Stomach (tissue), 9 donors: ENCODE results near the gene BEST1. TPM values are rescaled to one million over a fixed set of nuclear protein-coding genes. Genes with fewer than 3 reads are reported as not detected.

Source experiments
- DNase-seq, 2 donors: peaks; one replicate each; pipeline versions ENCODE4 v3.0.0 to v3.0.0-alpha.2; 2013 to 2019
- H3K27ac ChIP-seq, 5 donors: fragments of 200-600 bp in 4 of 5; sonication (generic) in 4 of 5; one replicate each; pipeline ENCODE4 v1.5.1; 2013 to 2019; ENCODE audit warnings: mild to moderate bottlenecking in 1 of 5, moderate library complexity in 1 of 5
- H3K27me3 ChIP-seq, 3 donors: fragments of 200-600 bp; sonication (generic); one replicate each; pipeline ENCODE4 v1.5.1; 2017 to 2019; ENCODE audit warnings: mixed run types in 1 of 3
- H3K36me3 ChIP-seq, 4 donors: fragments of 200-600 bp; sonication (generic); 1 replicate in 3 of 4; 2 replicates in 1 of 4; pipeline ENCODE4 v1.5.1; 2016 to 2019
- H3K4me1 ChIP-seq, 4 donors: fragments of 200-600 bp; sonication (generic); one replicate each; pipeline ENCODE4 v1.5.1; 2016 to 2019
- H3K4me3 ChIP-seq, 4 donors: fragments of 200-600 bp; sonication (generic) in 3 of 4; one replicate each; pipeline ENCODE4 v1.5.1; 2016 to 2019; ENCODE audit warnings: mild to moderate bottlenecking in 1 of 4
- H3K9me3 ChIP-seq, 4 donors: fragments of 200-600 bp; sonication (generic); one replicate each; pipeline ENCODE4 v1.5.1; 2016 to 2019
- EP300 ChIP-seq: sonication (generic); formaldehyde crosslinking; IDR thresholded peaks from one replicate; pipeline ENCODE4 v1.6.1; 2017; ENCODE audit warnings: antibody characterized with exemption
- POLR2A ChIP-seq, 4 donors: fragments of 450-650 bp; IDR thresholded peaks; one replicate each; pipeline ENCODE4 v1.6.1; 2016; ENCODE audit warnings: antibody characterized with exemption in 4 of 4, control low read depth in 2 of 4, mild to moderate bottlenecking in 1 of 4, moderate library complexity in 1 of 4
- POLR2AphosphoS5 ChIP-seq, 3 donors: sonication (generic); formaldehyde crosslinking; IDR thresholded peaks; one replicate each; pipeline ENCODE4 v1.6.1; 2016; ENCODE audit warnings: antibody characterized with exemption in 3 of 3
- WGBS, 5 donors: extraction: QIAGEN DNeasy Blood & Tissue Kit in 3 of 5; methylation state at CpG; one replicate each; pipeline versions ENCODE4 v1.1.5 to v1.1.7; 2013 to 2018; 5-methylcytosine and 5-hydroxymethylcytosine counted together
- intact Hi-C: fragments of 100-400 bp; cut with DNase I; formaldehyde crosslinking; loops from one replicate; pipeline ENCODE4 v1.15.1; 2023; ENCODE audit warnings: low total_unique reads
- polyA plus RNA-seq, 3 donors: library from polyadenylated mRNA; stranded (reverse); fragments of 200-250 nt; gene quantifications; one replicate each; pipeline ENCODE4 v1.2.3, GENCODE V29; 2013
- total RNA-seq, 5 donors: library from RNA; depleted of rRNA; stranded (reverse); fragments of >200 nt; gene quantifications; one replicate each; pipeline versions ENCODE4 v1.1.0 to v1.2.3, GENCODE V29; 2014 to 2016
- TF ChIP-seq, protein P1 (sequence below), 7 experiments: fragments of 450-650 bp in 4 of 7; fragments of 200-600 bp in 3 of 7; sonication (generic) in 3 of 7; IDR thresholded peaks; one replicate each; pipeline ENCODE4 v1.5.1; 2016 to 2019; ENCODE audit warnings: antibody characterized with exemption in 7 of 7, control low read depth in 2 of 7, mild to moderate bottlenecking in 1 of 7
- donor health status: healthy with polysubstance abuse.
- donor health status: Bipolar disorder and iron deficiency.
- donor health status: healthy.

BEST1 gene
- total and polyA plus RNA-seq, 8 donors, result 1.2 to 27.4 (median 3.7) TPM; not detected in 1

DNA sequence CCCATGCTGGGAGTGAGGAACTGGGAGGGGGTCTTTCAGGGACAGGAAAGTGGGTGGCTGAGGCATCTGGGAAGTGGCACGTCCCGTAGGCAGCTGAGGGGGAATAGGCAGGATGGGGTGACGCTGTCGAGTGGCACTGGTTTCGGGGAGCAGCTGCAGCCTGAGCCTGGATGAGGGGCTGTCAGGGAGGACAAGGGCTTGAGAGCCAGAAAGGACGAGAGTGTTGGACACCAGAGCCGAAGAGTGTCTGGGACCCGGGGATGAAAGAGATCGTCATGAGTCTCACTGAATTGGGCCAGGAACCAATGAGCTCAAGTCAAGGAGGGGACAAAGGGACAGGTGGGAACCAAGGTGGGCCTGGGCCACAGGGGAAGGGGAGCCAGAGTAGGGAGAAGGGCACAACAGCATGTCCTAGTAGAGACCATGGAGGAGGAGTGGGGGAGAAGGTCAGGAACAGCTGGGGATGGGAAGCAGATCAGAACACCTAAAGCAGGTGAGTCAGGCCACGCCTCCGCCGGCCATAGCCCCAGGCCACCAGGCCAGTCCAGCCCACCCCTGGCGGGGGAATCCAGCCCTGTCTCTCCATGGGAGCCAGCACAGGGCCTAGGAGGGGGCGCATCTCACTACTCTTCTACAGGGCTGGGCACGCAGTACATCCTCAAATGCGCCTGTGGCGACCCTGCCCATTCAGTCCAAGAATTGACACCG lies 37.0 kb upstream of the BEST1 start:
- no peak for DNase-seq
- TF ChIP-seq POLR2AphosphoS5 (IDR thresholded peaks at IDR 0.05), result no peak
- TF ChIP-seq, protein P1, sequence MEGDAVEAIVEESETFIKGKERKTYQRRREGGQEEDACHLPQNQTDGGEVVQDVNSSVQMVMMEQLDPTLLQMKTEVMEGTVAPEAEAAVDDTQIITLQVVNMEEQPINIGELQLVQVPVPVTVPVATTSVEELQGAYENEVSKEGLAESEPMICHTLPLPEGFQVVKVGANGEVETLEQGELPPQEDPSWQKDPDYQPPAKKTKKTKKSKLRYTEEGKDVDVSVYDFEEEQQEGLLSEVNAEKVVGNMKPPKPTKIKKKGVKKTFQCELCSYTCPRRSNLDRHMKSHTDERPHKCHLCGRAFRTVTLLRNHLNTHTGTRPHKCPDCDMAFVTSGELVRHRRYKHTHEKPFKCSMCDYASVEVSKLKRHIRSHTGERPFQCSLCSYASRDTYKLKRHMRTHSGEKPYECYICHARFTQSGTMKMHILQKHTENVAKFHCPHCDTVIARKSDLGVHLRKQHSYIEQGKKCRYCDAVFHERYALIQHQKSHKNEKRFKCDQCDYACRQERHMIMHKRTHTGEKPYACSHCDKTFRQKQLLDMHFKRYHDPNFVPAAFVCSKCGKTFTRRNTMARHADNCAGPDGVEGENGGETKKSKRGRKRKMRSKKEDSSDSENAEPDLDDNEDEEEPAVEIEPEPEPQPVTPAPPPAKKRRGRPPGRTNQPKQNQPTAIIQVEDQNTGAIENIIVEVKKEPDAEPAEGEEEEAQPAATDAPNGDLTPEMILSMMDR (IDR thresholded peaks at IDR 0.05), result no peak
- Histone ChIP-seq H3K27me3 (peaks cover 0 to 19% (median 13%) of the 10 kb centered on the region in 3 donors), H3K9me3 (no peaks in the 10 kb centered on the region), H3K4me3 (no peak overlapping the region), H3K4me1 (peaks cover 15 to 59% (median 35%) of the 10 kb centered on the region in 4 donors), H3K36me3 (no peaks in the 10 kb centered on the region), H3K27ac (peak overlapping the region in 2 of 5 donors; percentile 17 to 49)
- intact Hi-C loops, result no loop called here
- WGBS, 5 donors, result 69 to 86% (median 83%) methylated on average over 13 to 18 of the region's 18 CpGs

DNA sequence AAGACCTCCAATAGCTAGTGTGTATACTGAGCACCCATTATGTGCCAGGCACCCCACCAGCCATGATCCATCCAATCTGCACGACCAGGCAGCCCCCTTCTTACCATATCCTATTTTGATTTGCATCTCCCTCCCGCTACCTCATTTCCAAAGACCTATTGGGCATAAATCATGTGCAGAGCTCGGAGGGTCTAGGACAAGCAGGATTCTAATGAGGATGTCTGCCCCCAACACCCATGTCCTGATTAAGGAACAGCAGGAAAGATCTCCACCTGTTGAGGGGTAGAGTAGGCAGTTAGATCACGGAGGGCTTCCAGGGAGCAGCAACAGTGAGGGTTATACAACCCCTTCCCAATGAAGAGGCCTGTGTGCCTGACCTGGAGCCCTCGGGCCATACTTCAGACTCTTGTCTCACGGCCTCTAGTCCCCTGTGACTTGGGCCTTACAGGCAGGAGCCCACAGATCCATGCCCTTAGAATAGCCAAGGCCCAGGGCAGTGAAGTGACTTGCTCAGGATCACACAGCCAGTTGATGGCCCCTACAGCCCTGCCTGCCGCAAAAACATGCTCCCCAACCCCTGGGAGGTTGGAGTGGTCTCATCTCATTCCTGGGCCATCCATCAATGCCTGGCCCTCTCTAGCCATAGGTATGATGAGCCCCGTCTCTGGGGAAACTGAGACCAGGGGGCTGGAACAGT lies 36.3 kb upstream of the BEST1 start:
- intact Hi-C loops, result no loop called here
- Histone ChIP-seq H3K27me3 (peaks cover 0 to 26% (median 14%) of the 10 kb centered on the region in 3 donors), H3K4me3 (no peak overlapping the region), H3K4me1 (peaks cover 21 to 58% (median 38%) of the 10 kb centered on the region in 4 donors), H3K27ac (peak overlapping the region in 1 of 5 donors; percentile 17), H3K36me3 (no peaks in the 10 kb centered on the region), H3K9me3 (no peaks in the 10 kb centered on the region)
- no peak for DNase-seq
- no peak for TF ChIP-seq POLR2AphosphoS5 (IDR thresholded peaks at IDR 0.05)
- TF ChIP-seq, protein P1 (IDR thresholded peaks at IDR 0.05), result no peak
- TF ChIP-seq EP300, result no peak
- no peak for TF ChIP-seq POLR2A (IDR thresholded peaks at IDR 0.05)
- WGBS, 5 donors, result 80 to 94% (median 82%) methylated on average over 5 to 8 of the region's 8 CpGs

DNA sequence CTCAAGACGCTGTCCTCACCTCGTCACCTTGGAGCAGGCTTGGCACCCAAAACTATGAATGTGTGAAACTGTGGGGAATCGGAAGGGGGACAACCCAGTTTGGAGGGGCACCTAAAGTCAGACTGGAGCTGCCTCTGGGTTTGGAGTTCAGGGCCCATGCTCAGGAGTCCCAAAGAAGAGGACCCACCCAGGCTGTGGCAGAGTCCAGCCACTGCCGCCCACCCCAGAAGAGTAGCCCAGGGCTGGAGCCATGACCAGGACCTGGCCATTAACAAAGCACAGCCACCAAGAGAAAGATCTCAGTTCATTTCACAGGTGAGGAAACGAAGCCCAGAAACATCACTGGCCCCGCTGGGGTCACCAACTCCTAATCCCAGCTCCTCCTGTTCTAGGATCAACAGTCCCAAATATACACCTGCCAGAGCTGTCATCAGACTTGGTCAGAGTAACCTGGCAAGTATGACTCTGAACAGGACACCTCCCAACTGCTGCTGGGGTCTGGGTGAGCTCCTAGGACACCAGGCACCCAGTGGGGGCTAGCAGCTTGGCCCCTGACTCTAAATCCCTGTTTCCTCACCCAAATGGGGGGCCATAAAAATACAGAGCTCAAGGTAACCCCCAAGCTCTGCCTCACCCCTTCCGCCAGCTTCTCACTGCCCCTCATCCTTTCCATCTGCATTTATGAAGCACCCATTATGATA lies 35.5 kb upstream of the BEST1 start:
- H3K27ac ChIP-seq, result peak overlapping the region in 1 of 5 donors; percentile 85
- no peak for DNase-seq
- no peaks in the 10 kb centered on the region for H3K36me3 ChIP-seq
- H3K4me1 ChIP-seq, result peaks cover 21 to 52% (median 35%) of the 10 kb centered on the region in 4 donors
- H3K4me3 ChIP-seq, result peak overlapping the region in 1 of 4 donors; percentile 62
- H3K27me3 ChIP-seq, result peaks cover 0 to 33% (median 14%) of the 10 kb centered on the region in 3 donors
- H3K9me3 ChIP-seq, result no peaks in the 10 kb centered on the region
- TF ChIP-seq POLR2AphosphoS5 (IDR thresholded peaks at IDR 0.05) (no peak), EP300 (no peak), POLR2A (IDR thresholded peaks at IDR 0.05) (no peak)
- TF ChIP-seq, protein P1 (IDR thresholded peaks at IDR 0.05), result no peak
- intact Hi-C loops, result no loop called here
- 76 to 88% (median 84%) methylated on average over 7 of the region's 7 CpGs for WGBS, 5 donors

DNA sequence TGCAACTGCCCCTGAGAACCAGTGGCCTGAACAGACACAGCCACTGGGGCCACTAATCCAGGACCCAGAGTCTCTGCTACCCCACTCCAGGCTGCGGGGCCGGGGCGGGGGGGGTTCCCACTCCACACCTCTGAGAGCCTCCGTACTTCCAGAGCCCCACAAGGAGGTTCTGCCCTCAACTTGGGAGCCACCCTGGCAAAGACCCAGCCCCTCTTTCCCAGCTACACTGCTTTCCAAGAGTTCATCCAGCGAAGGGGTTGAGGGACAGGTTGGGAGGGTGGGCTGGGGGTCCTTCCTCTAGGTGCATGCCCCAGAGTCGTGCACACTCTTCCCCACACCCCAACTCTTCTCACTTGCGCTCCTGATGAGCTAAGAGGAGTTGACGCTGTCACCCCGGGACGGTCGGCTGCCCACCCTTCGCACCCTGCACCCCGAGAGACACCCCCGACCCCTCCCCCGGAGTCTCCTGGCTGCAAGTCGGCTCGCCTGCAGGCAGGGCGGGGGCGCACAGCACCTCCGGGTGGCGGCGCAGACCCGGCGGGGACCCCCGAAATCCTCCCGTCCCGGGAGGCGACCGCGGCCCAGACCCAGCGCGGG lies 33.3 kb upstream of the BEST1 start:
- peak overlapping the region; percentile 59 to 64 (median 61) for H3K4me3 ChIP-seq
- DNase-seq, result no peak
- intact Hi-C loops, result no loop called here
- peaks cover 21 to 48% (median 38%) of the 10 kb centered on the region in 4 donors for H3K4me1 ChIP-seq
- H3K27me3 ChIP-seq, result peaks cover 0 to 48% (median 14%) of the 10 kb centered on the region in 3 donors
- no peaks in the 10 kb centered on the region for H3K36me3 ChIP-seq
- H3K9me3 ChIP-seq, result no peaks in the 10 kb centered on the region
- peak overlapping the region in 4 of 5 donors; percentile 73 to 85 (median 74) for H3K27ac ChIP-seq
- TF ChIP-seq, protein P1 (IDR thresholded peaks at IDR 0.05), result no peak
- TF ChIP-seq EP300, result no peak
- no peak for TF ChIP-seq POLR2A (IDR thresholded peaks at IDR 0.05)
- TF ChIP-seq POLR2AphosphoS5 (IDR thresholded peaks at IDR 0.05), result no peak
- WGBS, 5 donors, result 3 to 8% (median 7%) methylated on average over 18 to 32 of the region's 32 CpGs
